Stimulated activated CD8-positive, alpha-beta memory T cell treated with anti-CD3 and anti-CD28 coated beads, Interleukin-7, amount 100 ng/mL, for 4 hours (primary cell): ENCODE results near the gene ETFBKMT.
"Not testable (repeated sequence)": the region's sequence is repeated elsewhere in the genome, so short reads cannot be mapped to it uniquely, and the experiment has no call there.

ENCODE experiments used
- DNase-seq, 2 donors: peaks; one replicate each; pipeline ENCODE4 v3.0.0-alpha.2; 2020; ENCODE audit warnings: low read depth in 2 of 2

The ETFBKMT gene

GRCh38 chr12:31655792-31656191 lies 3.7 kb upstream of the ETFBKMT start:
- DNase-seq = no peak

- DNase-seq = no peak
These were observed 909 bp upstream of the ETFBKMT start for GRCh38 chr12:31658471-31659086.

- DNase-seq = no peak
These were observed 2.8 kb downstream of the ETFBKMT start for GRCh38 chr12:31662176-31662849.

- DNase-seq = no peak
These were observed 4.1 kb downstream of the ETFBKMT start for GRCh38 chr12:31663576-31663975.

GRCh38 chr12:31664038-31664437 lies 4.5 kb downstream of the ETFBKMT start:
- no peak for DNase-seq

- no peak for DNase-seq
These were observed 9.5 kb downstream of the ETFBKMT start for GRCh38 chr12:31669020-31669419.

GRCh38 chr12:31669582-31669981 lies 10.1 kb downstream of the ETFBKMT start:
- not testable (repeated sequence) for DNase-seq

- no peak for DNase-seq
These were observed 13.0 kb downstream of the ETFBKMT start for GRCh38 chr12:31672521-31672920.

- peak; percentile 42 to 61 for DNase-seq
These were observed 22.9 kb downstream of the ETFBKMT start for GRCh38 chr12:31682136-31682962.

- DNase-seq = no peak
These were observed 26.3 kb downstream of the ETFBKMT start for GRCh38 chr12:31685801-31686200.

GRCh38 chr12:31687101-31687527 lies 27.6 kb downstream of the ETFBKMT start:
- DNase-seq = no peak

GRCh38 chr12:31689921-31690320 lies 30.4 kb downstream of the ETFBKMT start:
- not testable (repeated sequence) for DNase-seq

- no peak for DNase-seq
These were observed 42.6 kb downstream of the ETFBKMT start for GRCh38 chr12:31702047-31702446.

- no peak for DNase-seq
These were observed 46.1 kb downstream of the ETFBKMT start for GRCh38 chr12:31705621-31706020.

- DNase-seq = not testable (repeated sequence)
These were observed 48.6 kb downstream of the ETFBKMT start for GRCh38 chr12:31708118-31708517.

- DNase-seq = no peak
These were observed 50.7 kb downstream of the ETFBKMT start for GRCh38 chr12:31710021-31710818.

- no peak for DNase-seq
These were observed 53.4 kb downstream of the ETFBKMT start for GRCh38 chr12:31712877-31713276.

- no peak for DNase-seq
These were observed 55.2 kb downstream of the ETFBKMT start for GRCh38 chr12:31714406-31715271.

GRCh38 chr12:31715283-31715825 lies 55.9 kb downstream of the ETFBKMT start:
- no peak for DNase-seq

- not testable (repeated sequence) for DNase-seq
These were observed 57.5 kb downstream of the ETFBKMT start for GRCh38 chr12:31716998-31717397.
